MM.1S (cell line): ENCODE data around the gene SLC37A2.

Experiments
- EZH2phosphoT487 ChIP-seq: fragments of 300-600 bp; sonication (generic); IDR thresholded peaks from 2 replicates; pipeline ENCODE4 v1.6.1; 2018; ENCODE audit warnings: antibody characterized with exemption, low read length
- TF ChIP-seq, protein P1 (sequence below): fragments of 300-600 bp; sonication (generic); IDR thresholded peaks from 2 replicates; pipeline ENCODE4 v1.5.1; 2016; ENCODE audit warnings: antibody characterized with exemption, low read length, mixed read lengths

DNA sequence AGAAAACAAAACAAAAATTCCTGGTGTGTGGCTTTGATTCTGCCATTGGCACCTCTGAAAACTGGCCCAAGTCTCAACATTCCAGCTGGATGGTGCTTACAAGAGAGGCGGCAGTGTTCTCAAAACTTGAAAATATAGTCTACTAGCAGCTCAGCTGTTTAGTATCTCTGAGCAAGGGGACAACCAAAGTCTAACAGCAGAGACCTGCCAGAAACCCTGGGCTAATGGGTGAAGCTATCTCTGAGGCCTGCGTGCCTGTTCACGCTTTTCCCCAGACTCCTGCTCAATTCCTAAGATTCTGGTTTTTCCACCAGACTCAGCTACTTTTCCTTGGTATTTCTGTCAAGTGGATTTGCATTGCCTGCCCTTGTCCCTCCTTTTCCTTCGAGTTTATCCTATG is 30.4 kb downstream of the SLC37A2 start:
- TF ChIP-seq EZH2phosphoT487: no peak
- TF ChIP-seq, protein P1, sequence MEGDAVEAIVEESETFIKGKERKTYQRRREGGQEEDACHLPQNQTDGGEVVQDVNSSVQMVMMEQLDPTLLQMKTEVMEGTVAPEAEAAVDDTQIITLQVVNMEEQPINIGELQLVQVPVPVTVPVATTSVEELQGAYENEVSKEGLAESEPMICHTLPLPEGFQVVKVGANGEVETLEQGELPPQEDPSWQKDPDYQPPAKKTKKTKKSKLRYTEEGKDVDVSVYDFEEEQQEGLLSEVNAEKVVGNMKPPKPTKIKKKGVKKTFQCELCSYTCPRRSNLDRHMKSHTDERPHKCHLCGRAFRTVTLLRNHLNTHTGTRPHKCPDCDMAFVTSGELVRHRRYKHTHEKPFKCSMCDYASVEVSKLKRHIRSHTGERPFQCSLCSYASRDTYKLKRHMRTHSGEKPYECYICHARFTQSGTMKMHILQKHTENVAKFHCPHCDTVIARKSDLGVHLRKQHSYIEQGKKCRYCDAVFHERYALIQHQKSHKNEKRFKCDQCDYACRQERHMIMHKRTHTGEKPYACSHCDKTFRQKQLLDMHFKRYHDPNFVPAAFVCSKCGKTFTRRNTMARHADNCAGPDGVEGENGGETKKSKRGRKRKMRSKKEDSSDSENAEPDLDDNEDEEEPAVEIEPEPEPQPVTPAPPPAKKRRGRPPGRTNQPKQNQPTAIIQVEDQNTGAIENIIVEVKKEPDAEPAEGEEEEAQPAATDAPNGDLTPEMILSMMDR: no peak
